H1 (cell line): ENCODE results near the gene SLC24A3.

ENCODE experiments used
- CTCF ChIP-seq, 3 experiments: IDR thresholded peaks; 1 replicate in 2 of 3; 2 replicates in 1 of 3; pipeline versions ENCODE4 v1.5.1 to v1.6.1; 2011; ENCODE audit warnings: low read length in 3 of 3, mild to moderate bottlenecking in 3 of 3, inconsistent platforms in 2 of 3, low read depth in 1 of 3, moderate library complexity in 1 of 3; ENCODE audit not compliant: insufficient read depth in 1 of 3; ENCODE audit errors: control extremely low read depth in 1 of 3
- EZH2 ChIP-seq: fragments of 200-600 bp; sonication (generic); IDR thresholded peaks from 2 replicates; pipeline ENCODE4 v1.7.1; 2012; ENCODE audit warnings: low read depth, mild to moderate bottlenecking, moderate library complexity, low read length, inconsistent platforms; ENCODE audit not compliant: severe bottlenecking
- SP4 ChIP-seq: IDR thresholded peaks from 2 replicates; pipeline ENCODE4 v1.6.1; 2012; ENCODE audit warnings: low read length, inconsistent platforms

GRCh38 chr20:19172637-19173036 is 39.8 kb upstream of the SLC24A3 start:
- TF ChIP-seq EZH2 (no peak), CTCF (IDR thresholded peaks at IDR 0.05; ENCODE audit: control extremely low read depth in 1 of 3, insufficient read depth in 1 of 3, low read depth in 1 of 3, low read length in 3 of 3) (no peak), SP4 (no peak)
